DND-41 (cell line): ENCODE data around the gene KAT6B.
"Not testable (repeated sequence)": the region's sequence is repeated elsewhere in the genome, so short reads cannot be mapped to it uniquely, and the experiment has no call there.

Source experiments
- ATAC-seq: fragments of 200-7000 bp; cut with Tn5 transposase; 3 replicates; pipeline ENCODE4 v1.9.1; 2021; ENCODE audit warnings: low read depth; ENCODE audit not compliant: insufficient read depth
- DNase-seq: peaks from one replicate; pipeline ENCODE4 v3.0.0-alpha.2; 2020
- H2AFZ ChIP-seq: 2 replicates; pipeline ENCODE4 v1.6.0; 2012; ENCODE audit warnings: low read depth, low read length
- H3K27ac ChIP-seq: 2 replicates; pipeline ENCODE4 v1.5.1; 2012; ENCODE audit warnings: low read length, inconsistent platforms
- H3K27me3 ChIP-seq: fragments of 200-600 bp; sonication (generic); 2 replicates; pipeline ENCODE4 v1.6.0; 2012; ENCODE audit warnings: low read length, mild to moderate bottlenecking, inconsistent platforms; ENCODE audit not compliant: insufficient read depth, poor library complexity
- H3K36me3 ChIP-seq: 2 replicates; pipeline ENCODE4 v1.5.1; 2012; ENCODE audit warnings: low read length, inconsistent platforms; ENCODE audit not compliant: insufficient read depth
- H3K4me1 ChIP-seq: 2 replicates; pipeline ENCODE4 v1.5.1; 2012; ENCODE audit warnings: mild to moderate bottlenecking, low read length; ENCODE audit not compliant: insufficient read depth
- H3K4me2 ChIP-seq: 2 replicates; pipeline ENCODE4 v1.6.0; 2012; ENCODE audit warnings: mild to moderate bottlenecking, moderate library complexity, low read length, inconsistent platforms; ENCODE audit not compliant: insufficient read depth
- H3K4me3 ChIP-seq, 2 experiments: fragments of 200-600 bp in 1 of 2; shearing (Covaris generic) in 1 of 2; 2 replicates each; pipeline ENCODE4 v1.5.1; 2012 to 2016; ENCODE audit warnings: inconsistent platforms in 2 of 2, low read length in 2 of 2, mild to moderate bottlenecking in 2 of 2, low read depth in 1 of 2, moderate library complexity in 1 of 2
- H3K79me2 ChIP-seq: 2 replicates; pipeline ENCODE4 v1.6.0; 2012; ENCODE audit warnings: low read length, inconsistent platforms; ENCODE audit not compliant: insufficient read depth
- H3K9ac ChIP-seq: 2 replicates; pipeline ENCODE4 v1.6.0; 2012; ENCODE audit warnings: low read depth, mild to moderate bottlenecking, inconsistent platforms, low read length, moderate library complexity
- H3K9me3 ChIP-seq: 2 replicates; pipeline ENCODE4 v1.5.1; 2012; ENCODE audit warnings: low read length, moderate library complexity, mild to moderate bottlenecking, inconsistent platforms; ENCODE audit not compliant: insufficient read depth, severe bottlenecking
- H4K20me1 ChIP-seq: 2 replicates; pipeline ENCODE4 v1.6.0; 2012; ENCODE audit warnings: low read length; ENCODE audit not compliant: insufficient read depth
- CTCF ChIP-seq: IDR thresholded peaks from 2 replicates; pipeline ENCODE4 v1.5.1; 2012; ENCODE audit warnings: borderline replicate concordance, low read length, moderate library complexity, mild to moderate bottlenecking; ENCODE audit not compliant: poor library complexity, severe bottlenecking; ENCODE audit errors: extremely low read depth
- EZH2 ChIP-seq: IDR thresholded peaks from 3 replicates; pipeline ENCODE4 v1.6.1; 2012; ENCODE audit warnings: borderline replicate concordance, low read depth, mild to moderate bottlenecking, moderate library complexity, low read length, inconsistent platforms; ENCODE audit not compliant: severe bottlenecking

KAT6B gene

GRCh38 chr10:74786126-74786525 lies 40.3 kb upstream of the KAT6B start:
- H3K79me2 ChIP-seq: no peaks in the 10 kb centered on the region
- no peak for ATAC-seq
- H3K27me3 ChIP-seq: no peaks in the 10 kb centered on the region
- H3K9me3 ChIP-seq: no peaks in the 10 kb centered on the region
- no peaks in the 10 kb centered on the region for H3K36me3 ChIP-seq
- H3K27ac ChIP-seq: no peak overlapping the region
- no peaks in the 10 kb centered on the region for H4K20me1 ChIP-seq
- H2AFZ ChIP-seq: no peak overlapping the region
- no peaks in the 10 kb centered on the region for H3K4me1 ChIP-seq
- TF ChIP-seq CTCF: no peak
- no peak overlapping the region for H3K9ac ChIP-seq
- no peak overlapping the region for H3K4me2 ChIP-seq
- no peak overlapping the region for H3K4me3 ChIP-seq
- DNase-seq: no peak

DNA sequence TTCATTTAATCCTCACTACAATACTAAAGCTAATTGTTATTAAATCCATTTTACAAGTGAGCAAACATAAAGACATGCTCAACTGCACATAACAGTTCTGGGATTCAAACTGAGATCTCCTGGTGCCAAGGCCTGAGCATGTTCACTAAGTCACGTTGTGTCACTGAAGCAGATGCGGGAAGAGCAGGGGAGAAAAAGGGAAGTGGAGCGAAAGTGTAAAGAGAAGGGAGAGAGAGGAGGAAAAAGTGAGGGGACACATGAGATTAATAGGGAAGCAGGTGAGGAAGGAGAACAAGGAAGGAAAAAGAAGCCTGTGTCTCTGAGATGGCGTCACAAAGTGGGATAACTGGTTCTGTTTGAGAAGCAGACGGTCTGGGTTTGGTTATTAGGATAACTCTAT lies 38.9 kb upstream of the KAT6B start:
- H3K79me2 ChIP-seq: no peaks in the 10 kb centered on the region
- no peak overlapping the region for H3K4me3 ChIP-seq
- H3K9me3 ChIP-seq: no peaks in the 10 kb centered on the region
- TF ChIP-seq CTCF (no peak), EZH2 (no peak)
- no peaks in the 10 kb centered on the region for H3K36me3 ChIP-seq
- H3K27me3 ChIP-seq: no peaks in the 10 kb centered on the region
- no peak overlapping the region for H3K27ac ChIP-seq
- no peak overlapping the region for H3K9ac ChIP-seq
- H2AFZ ChIP-seq: no peak overlapping the region
- H4K20me1 ChIP-seq: no peaks in the 10 kb centered on the region
- no peaks in the 10 kb centered on the region for H3K4me1 ChIP-seq
- DNase-seq (no peak), ATAC-seq (no peak)
- no peak overlapping the region for H3K4me2 ChIP-seq

- not testable (repeated sequence) for H2AFZ ChIP-seq, H3K79me2 ChIP-seq, H3K27me3 ChIP-seq, DNase-seq, H3K4me2 ChIP-seq, H4K20me1 ChIP-seq, H3K36me3 ChIP-seq, H3K9ac ChIP-seq, ATAC-seq, H3K27ac ChIP-seq, H3K9me3 ChIP-seq, H3K4me3 ChIP-seq, H3K4me1 ChIP-seq
Measured at GRCh38 chr10:74791979-74792378, 34.4 kb upstream of the KAT6B start.

- no peaks in the 10 kb centered on the region for H3K27me3 ChIP-seq
- no peaks in the 10 kb centered on the region for H4K20me1 ChIP-seq
- DNase-seq (no peak), ATAC-seq (no peak)
- no peak overlapping the region for H3K27ac ChIP-seq
- no peak for TF ChIP-seq CTCF
- no peak for TF ChIP-seq EZH2
- H3K79me2 ChIP-seq: no peaks in the 10 kb centered on the region
- H3K36me3 ChIP-seq: no peaks in the 10 kb centered on the region
- no peak overlapping the region for H3K4me3 ChIP-seq
- no peak overlapping the region for H3K4me2 ChIP-seq
- H3K4me1 ChIP-seq: peaks cover 6% of the 10 kb centered on the region; the same call in 1 of the 2 replicates
- H3K9ac ChIP-seq: no peak overlapping the region
- H2AFZ ChIP-seq: no peak overlapping the region
- H3K9me3 ChIP-seq: no peaks in the 10 kb centered on the region
Measured at GRCh38 chr10:74792726-74793125, 33.7 kb upstream of the KAT6B start.

DNA sequence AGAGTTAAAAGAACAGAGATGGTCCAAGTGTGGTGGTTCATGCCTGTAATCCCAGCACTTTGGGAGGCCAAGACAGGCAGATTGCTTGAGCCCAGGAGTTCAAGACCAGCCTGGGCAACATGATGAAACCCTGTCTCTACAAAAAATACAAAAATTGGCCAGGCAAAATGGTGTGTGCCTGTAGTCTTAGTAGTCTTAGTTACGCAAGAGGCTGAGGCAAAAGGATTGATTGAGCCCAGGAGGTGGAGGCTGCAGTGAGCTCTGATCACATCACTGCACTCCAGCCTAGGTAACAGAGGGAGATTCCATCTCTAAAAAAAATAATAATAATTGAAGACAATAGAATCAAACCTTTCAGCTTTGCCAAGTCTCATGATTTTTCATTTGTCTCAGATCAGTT lies 33.2 kb upstream of the KAT6B start:
- H3K9ac ChIP-seq, ATAC-seq, H3K27me3 ChIP-seq, DNase-seq, H3K79me2 ChIP-seq, H3K4me2 ChIP-seq, H4K20me1 ChIP-seq, H3K4me1 ChIP-seq, H3K27ac ChIP-seq, H3K4me3 ChIP-seq, H2AFZ ChIP-seq, H3K9me3 ChIP-seq, H3K36me3 ChIP-seq: not testable (repeated sequence)
